C4-2B (cell line): ENCODE measurements around the gene TPM3.

ENCODE experiments used
- ZFX ChIP-seq: fragments of 450-650 bp; IDR thresholded peaks from 2 replicates; pipeline ENCODE4 v1.6.1; 2017
- TF ChIP-seq, protein P1 (sequence below): fragments of 450-650 bp; conservative IDR thresholded peaks from 2 replicates; pipeline ENCODE4 v1.5.1; 2017; ENCODE audit warnings: mild to moderate bottlenecking

GRCh38 chr1:154222518-154222917, 30.6 kb upstream of the TPM3 start:
- TF ChIP-seq, protein P1, sequence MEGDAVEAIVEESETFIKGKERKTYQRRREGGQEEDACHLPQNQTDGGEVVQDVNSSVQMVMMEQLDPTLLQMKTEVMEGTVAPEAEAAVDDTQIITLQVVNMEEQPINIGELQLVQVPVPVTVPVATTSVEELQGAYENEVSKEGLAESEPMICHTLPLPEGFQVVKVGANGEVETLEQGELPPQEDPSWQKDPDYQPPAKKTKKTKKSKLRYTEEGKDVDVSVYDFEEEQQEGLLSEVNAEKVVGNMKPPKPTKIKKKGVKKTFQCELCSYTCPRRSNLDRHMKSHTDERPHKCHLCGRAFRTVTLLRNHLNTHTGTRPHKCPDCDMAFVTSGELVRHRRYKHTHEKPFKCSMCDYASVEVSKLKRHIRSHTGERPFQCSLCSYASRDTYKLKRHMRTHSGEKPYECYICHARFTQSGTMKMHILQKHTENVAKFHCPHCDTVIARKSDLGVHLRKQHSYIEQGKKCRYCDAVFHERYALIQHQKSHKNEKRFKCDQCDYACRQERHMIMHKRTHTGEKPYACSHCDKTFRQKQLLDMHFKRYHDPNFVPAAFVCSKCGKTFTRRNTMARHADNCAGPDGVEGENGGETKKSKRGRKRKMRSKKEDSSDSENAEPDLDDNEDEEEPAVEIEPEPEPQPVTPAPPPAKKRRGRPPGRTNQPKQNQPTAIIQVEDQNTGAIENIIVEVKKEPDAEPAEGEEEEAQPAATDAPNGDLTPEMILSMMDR: no peak
- TF ChIP-seq ZFX: no peak
